PC-3 (cell line): ENCODE data around the gene TIGD4. TPM values are rescaled to one million over a fixed set of nuclear protein-coding genes. Genes with fewer than 3 reads are reported as not detected.

Source experiments
- ATAC-seq: fragments of 200-7000 bp; cut with Tn5 transposase; 2 replicates; pipeline ENCODE4 v1.9.1; 2020; ENCODE audit warnings: mild to moderate bottlenecking, moderate library complexity
- BruUV-seq: library from RNA; stranded (reverse); fragments of 400-500 nt; replicated peaks from 2 replicates; lab custom pipeline; 2021; lab: Mats Ljungman, UMichigan
- CTCF ChIA-PET: fragments of 300-600 bp; sonication (Branson Sonifier 250); formaldehyde crosslinking; loops from one replicate; lab custom pipeline; 2022; ENCODE audit warnings: antibody characterized with exemption; lab: Charles Lee
- POLR2A ChIA-PET: fragments of 300-600 bp; sonication (Branson Sonifier 250); formaldehyde crosslinking; loops from one replicate; lab custom pipeline; 2022; ENCODE audit warnings: antibody characterized with exemption; ENCODE audit not compliant: unreplicated experiment; lab: Charles Lee
- DNase-seq: peaks from one replicate; pipeline ENCODE4 v3.0.0-alpha.2; 2015
- H2AFZ ChIP-seq: fragments of 300-600 bp; sonication (generic); 2 replicates; pipeline ENCODE4 v1.6.0; 2016; ENCODE audit warnings: antibody characterized with exemption, low read length
- H3F3A ChIP-seq: fragments of 300-600 bp; sonication (generic); one replicate; pipeline ENCODE4 v1.6.0; 2017; ENCODE audit warnings: antibody characterized with exemption, low read length, control low read depth, mild to moderate bottlenecking; ENCODE audit not compliant: unreplicated experiment
- H3K27ac ChIP-seq: fragments of 300-600 bp; sonication (generic); 2 replicates; pipeline ENCODE4 v1.5.1; 2016; ENCODE audit warnings: mild to moderate bottlenecking, low read length
- H3K27me3 ChIP-seq: fragments of 300-600 bp; sonication (generic); 2 replicates; pipeline ENCODE4 v1.6.1; 2016; ENCODE audit warnings: low read length, mixed read lengths
- H3K36me3 ChIP-seq: fragments of 300-600 bp; sonication (generic); 2 replicates; pipeline ENCODE4 v1.6.1; 2016; ENCODE audit warnings: low read depth, mixed run types, low read length, mixed read lengths
- H3K4me1 ChIP-seq: fragments of 300-600 bp; sonication (generic); 2 replicates; pipeline ENCODE4 v1.5.1; 2016; ENCODE audit warnings: low read length; ENCODE audit not compliant: insufficient read depth
- H3K4me2 ChIP-seq: fragments of 300-600 bp; sonication (generic); 2 replicates; pipeline ENCODE4 v1.6.0; 2016; ENCODE audit warnings: low read length
- H3K4me3 ChIP-seq: fragments of 300-600 bp; sonication (generic); 2 replicates; pipeline ENCODE4 v1.5.1; 2016; ENCODE audit warnings: mild to moderate bottlenecking, low read length, mixed read lengths
- H3K79me2 ChIP-seq: fragments of 300-600 bp; sonication (generic); 2 replicates; pipeline ENCODE4 v1.6.1; 2017; ENCODE audit warnings: low read length, mixed read lengths
- H3K9ac ChIP-seq: fragments of 300-600 bp; sonication (generic); 2 replicates; pipeline ENCODE4 v1.6.0; 2016; ENCODE audit warnings: mild to moderate bottlenecking, low read length
- H3K9me2 ChIP-seq: fragments of 300-600 bp; sonication (generic); replicated peaks from 2 replicates; pipeline ENCODE4 v1.6.1; 2016; ENCODE audit warnings: mixed run types, low read length, mixed read lengths
- H3K9me3 ChIP-seq: fragments of 300-600 bp; sonication (generic); 2 replicates; pipeline ENCODE4 v1.6.1; 2016; ENCODE audit warnings: low read length, mixed read lengths
- H4K20me1 ChIP-seq: fragments of 300-600 bp; sonication (generic); 2 replicates; pipeline ENCODE4 v1.6.1; 2016; ENCODE audit warnings: low read length, mixed read lengths
- CTCF ChIP-seq: fragments of 300-600 bp; sonication (generic); conservative IDR thresholded peaks from 2 replicates; pipeline ENCODE4 v1.5.1; 2017; ENCODE audit warnings: antibody characterized with exemption, low read depth, mild to moderate bottlenecking, low read length
- EZH2 ChIP-seq: fragments of 300-600 bp; sonication (generic); IDR thresholded peaks from one replicate; pipeline ENCODE4 v1.6.1; 2017; ENCODE audit warnings: antibody characterized with exemption, mild to moderate bottlenecking, low read length; ENCODE audit not compliant: unreplicated experiment
- EZH2phosphoT487 ChIP-seq: fragments of 300-600 bp; sonication (generic); IDR thresholded peaks from 2 replicates; pipeline ENCODE4 v1.6.1; 2018; ENCODE audit warnings: mild to moderate bottlenecking, antibody characterized with exemption, low read length, borderline replicate concordance
- intact Hi-C: fragments of 100-400 bp; cut with micrococcal nuclease; formaldehyde crosslinking; loops from 2 replicates; pipeline ENCODE4 v1.9.0; 2023
- total RNA-seq: library from RNA; depleted of rRNA; stranded (reverse); fragments of >200 nt; gene quantifications from 2 replicates; pipeline ENCODE4 v1.2.3, GENCODE V29; 2014

Gene TIGD4
- total RNA-seq, 1 experiment from 2014 or later, result 0.07 TPM

- ATAC-seq (no peak), DNase-seq (no peak)
- H3K9me2 ChIP-seq, result no peaks in the 10 kb centered on the region
- CTCF ChIA-PET, result no interaction called here
- TF ChIP-seq EZH2 (no peak), EZH2phosphoT487 (no peak), CTCF (no peak)
- H3K9me3 ChIP-seq, result no peaks in the 10 kb centered on the region
- no peak overlapping the region for H3K9ac ChIP-seq
- H3K4me3 ChIP-seq, result no peak overlapping the region
- H4K20me1 ChIP-seq, result no peaks in the 10 kb centered on the region
- no peaks in the 10 kb centered on the region for H3K36me3 ChIP-seq
- no peaks in the 10 kb centered on the region for H3F3A ChIP-seq
- H3K79me2 ChIP-seq, result no peaks in the 10 kb centered on the region
- no peaks in the 10 kb centered on the region for H3K27me3 ChIP-seq
- no peak overlapping the region for H3K4me2 ChIP-seq
- no TSS peak for BruUV-seq
- no peaks in the 10 kb centered on the region for H3K4me1 ChIP-seq
- intact Hi-C loops, result no loop called here
- POLR2A ChIA-PET, result no interaction called here
- H2AFZ ChIP-seq, result no peak overlapping the region
- H3K27ac ChIP-seq, result no peak overlapping the region
Measured at GRCh38 chr4:152763796-152764195, 15.7 kb downstream of the TIGD4 start.

- H3K4me1 ChIP-seq, result no peaks in the 10 kb centered on the region
- H3K79me2 ChIP-seq, result no peaks in the 10 kb centered on the region
- no peaks in the 10 kb centered on the region for H3K27me3 ChIP-seq
- H3K9me2 ChIP-seq, result no peaks in the 10 kb centered on the region
- H3K27ac ChIP-seq, result no peak overlapping the region
- no peaks in the 10 kb centered on the region for H3K9me3 ChIP-seq
- no peaks in the 10 kb centered on the region for H3F3A ChIP-seq
- H3K4me3 ChIP-seq, result no peak overlapping the region
- no peak overlapping the region for H3K4me2 ChIP-seq
- DNase-seq (no peak), ATAC-seq (no peak)
- no peaks in the 10 kb centered on the region for H3K36me3 ChIP-seq
- TF ChIP-seq EZH2phosphoT487, result no peak
- no peak for TF ChIP-seq EZH2
- no peak for TF ChIP-seq CTCF
- ChIA-PET POLR2A (no interaction called here), CTCF (no interaction called here)
- no peak overlapping the region for H2AFZ ChIP-seq
- intact Hi-C loops, result no loop called here
- no TSS peak for BruUV-seq
- H3K9ac ChIP-seq, result no peak overlapping the region
- no peaks in the 10 kb centered on the region for H4K20me1 ChIP-seq
Measured at GRCh38 chr4:152748619-152749018, 30.9 kb downstream of the TIGD4 start.

GRCh38 chr4:152747444-152747843 lies 32.1 kb downstream of the TIGD4 start:
- intact Hi-C loops, result no loop called here
- H3K4me1 ChIP-seq, result no peaks in the 10 kb centered on the region
- no TSS peak for BruUV-seq
- no peak overlapping the region for H3K4me2 ChIP-seq
- H3K27me3 ChIP-seq, result no peaks in the 10 kb centered on the region
- no peak overlapping the region for H3K4me3 ChIP-seq
- no peak overlapping the region for H3K27ac ChIP-seq
- no peak for TF ChIP-seq EZH2
- TF ChIP-seq EZH2phosphoT487, result no peak
- no peak for TF ChIP-seq CTCF
- no peak overlapping the region for H2AFZ ChIP-seq
- no peak for ATAC-seq
- H4K20me1 ChIP-seq, result no peaks in the 10 kb centered on the region
- no peak for DNase-seq
- CTCF ChIA-PET, result no interaction called here
- no peaks in the 10 kb centered on the region for H3K36me3 ChIP-seq
- POLR2A ChIA-PET, result no interaction called here
- H3K9me2 ChIP-seq, result no peaks in the 10 kb centered on the region
- H3F3A ChIP-seq, result no peaks in the 10 kb centered on the region
- no peaks in the 10 kb centered on the region for H3K9me3 ChIP-seq
- H3K79me2 ChIP-seq, result no peaks in the 10 kb centered on the region
- no peak overlapping the region for H3K9ac ChIP-seq
